Measurements from ENCODE around the gene MNAT1. TPM values are rescaled to one million over a fixed set of nuclear protein-coding genes. Genes with fewer than 3 reads are reported as not detected.

Gene MNAT1
- total RNA-seq, 4 donors from 2014 or later = 32.5 to 71.4 (median 47.7) TPM

DNA sequence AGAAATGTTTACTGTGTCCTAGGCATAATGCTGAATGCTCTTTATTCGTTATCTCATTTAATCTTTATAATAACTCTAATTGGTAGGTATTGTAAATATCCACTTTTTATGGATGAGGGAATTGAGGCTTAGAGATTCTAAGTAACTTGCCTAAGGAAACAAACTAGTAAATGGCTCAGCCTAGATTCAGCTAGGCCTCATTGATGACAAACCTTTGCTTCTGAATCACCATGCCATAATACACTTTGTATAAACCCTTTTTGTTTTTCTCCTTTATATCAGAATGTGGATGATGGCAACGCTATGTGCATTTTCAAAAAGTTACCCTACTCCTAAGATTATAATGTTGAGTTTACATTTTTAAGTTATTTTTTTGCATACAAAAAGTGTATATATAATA lies 34.0 kb downstream of the MNAT1 start:
- no peak for TF ChIP-seq CTCF (IDR thresholded peaks at IDR 0.05; ENCODE audit: low read depth)

DNA sequence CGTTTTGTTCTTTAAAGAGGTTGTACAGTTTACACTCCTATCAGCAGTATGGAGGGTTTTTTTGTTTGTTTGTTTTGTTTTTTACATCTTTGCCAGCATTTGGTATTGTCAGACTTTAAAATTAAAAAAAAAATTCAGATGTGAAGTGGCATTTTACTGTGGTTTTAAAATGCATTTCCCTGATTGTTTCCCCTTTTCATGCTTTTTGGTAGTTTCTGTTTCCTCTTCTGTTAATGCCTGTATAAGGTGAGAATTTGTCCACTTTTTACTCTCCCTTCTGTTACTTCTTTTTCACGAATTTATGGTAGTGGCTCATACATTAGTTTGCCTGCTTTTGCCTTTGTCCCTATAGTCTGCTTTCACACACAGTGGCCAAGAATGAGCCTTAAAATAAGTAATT lies 36.6 kb downstream of the MNAT1 start:
- TF ChIP-seq CTCF (IDR thresholded peaks at IDR 0.05; ENCODE audit: low read depth) = no peak

DNA sequence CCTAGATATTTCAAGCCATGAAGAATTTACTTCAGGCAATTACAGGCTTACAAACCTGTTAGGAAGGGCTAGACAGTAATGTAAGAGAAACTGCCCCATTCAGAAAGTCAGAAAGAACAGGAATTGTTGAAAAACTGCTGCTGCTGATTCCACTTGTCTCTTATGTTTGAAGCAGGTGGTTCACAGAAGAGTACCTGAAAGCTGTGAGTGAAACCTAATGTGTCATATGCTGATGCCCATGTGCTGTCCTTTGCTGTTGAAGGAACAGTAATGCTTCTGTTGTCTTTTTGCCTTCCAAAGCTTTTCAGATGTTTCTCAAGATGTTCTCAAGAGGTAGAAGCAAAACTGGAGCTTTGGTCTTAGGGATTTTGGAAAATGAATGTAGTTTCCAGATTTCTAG lies 39.0 kb downstream of the MNAT1 start:
- TF ChIP-seq CTCF (IDR thresholded peaks at IDR 0.05; ENCODE audit: low read depth) = no peak

DNA sequence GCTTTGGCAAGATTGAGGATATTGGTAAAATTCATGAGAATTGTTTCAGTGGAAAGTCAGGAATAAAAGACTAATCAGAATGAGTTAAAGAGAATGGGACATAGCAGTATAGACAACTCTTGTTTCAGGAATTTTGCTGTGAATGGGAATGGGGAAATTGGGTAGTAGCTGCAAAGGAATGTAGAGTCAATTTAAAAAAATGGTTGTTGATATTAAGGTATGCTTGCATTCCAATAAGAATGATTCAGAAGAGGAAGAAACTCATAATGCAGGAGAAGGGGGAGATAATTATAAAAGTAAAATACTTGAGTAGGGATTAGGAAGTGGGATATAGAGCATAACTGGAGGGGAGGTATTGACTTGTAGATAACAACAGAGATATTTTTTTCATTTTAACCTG lies 40.7 kb downstream of the MNAT1 start:
- TF ChIP-seq CTCF (IDR thresholded peaks at IDR 0.05; ENCODE audit: low read depth) = no peak

GRCh38 chr14:60777856-60778578 lies 43.5 kb downstream of the MNAT1 start:
- TF ChIP-seq CTCF (IDR thresholded peaks at IDR 0.05; ENCODE audit: low read depth) = no peak

GRCh38 chr14:60786905-60787304 lies 52.3 kb downstream of the MNAT1 start:
- TF ChIP-seq CTCF (IDR thresholded peaks at IDR 0.05; ENCODE audit: low read depth) = no peak

GRCh38 chr14:60789656-60790055 lies 55.1 kb downstream of the MNAT1 start:
- no peak for TF ChIP-seq CTCF (IDR thresholded peaks at IDR 0.05; ENCODE audit: low read depth)
